ENCODE results near the gene CDK3. TPM values are rescaled to one million over a fixed set of nuclear protein-coding genes. Genes with fewer than 3 reads are reported as not detected.

CDK3 gene
- total and polyA plus RNA-seq, 2 donors (not counting 3 experiments of a cell fraction or from before 2014, with no cell fraction given) = 8.5 to 8.7 TPM

- no peak overlapping the region for H2AFZ ChIP-seq (ENCODE audit: low read depth, low read length)
- H3K4me3 ChIP-seq (replicated peaks in 1 of 3; ENCODE audit: insufficient read depth in 1 of 3, low read depth in 1 of 3, low read length in 3 of 3) = no peak overlapping the region
- no TSS peak for BruUV-seq (replicated peaks)
- no peak overlapping the region for H3K9ac ChIP-seq (replicated peaks; ENCODE audit: extremely low read depth, insufficient read depth, low read length)
- ChIA-PET CTCF (interaction anchor here (1.4 kb wide), 1 partner anchor 13 kb away, joined by 3 read pairs; no protein-coding TSS in a partner anchor), POLR2A (no interaction called here)
- intact Hi-C loops (cut with micrococcal nuclease) = no loop called here
- H4K20me1 ChIP-seq (replicated peaks; ENCODE audit: control insufficient read depth, extremely low read depth, insufficient read depth, low read length) = no peaks in the 10 kb centered on the region
- TF ChIP-seq FOS (IDR thresholded peaks at IDR 0.05; ENCODE audit: borderline replicate concordance, insufficient read depth, low read length) = no peak
- no peak for TF ChIP-seq JUN (IDR thresholded peaks at IDR 0.05; ENCODE audit: borderline replicate concordance, insufficient read depth, insufficient read length, low read depth)
- no peaks in the 10 kb centered on the region for H3K9me3 ChIP-seq (replicated peaks; ENCODE audit: control insufficient read depth, insufficient read depth, low read length)
- no peak for DNase-seq (ENCODE audit: low read depth, low spot score)
- peaks cover 12% of the 10 kb centered on the region for H3K79me2 ChIP-seq (ENCODE audit: control insufficient read depth, insufficient read depth, low read length)
- peak overlapping the region; percentile 40 for H3K4me2 ChIP-seq (ENCODE audit: insufficient read depth, low read length)
- no peak for FAIRE-seq
- H3K36me3 ChIP-seq (ENCODE audit: control insufficient read depth in 2 of 2, extremely low read depth in 1 of 2, insufficient read depth in 2 of 2, low read length in 2 of 2) = no peaks in the 10 kb centered on the region
- H3K27me3 ChIP-seq (ENCODE audit: control insufficient read depth in 2 of 2, insufficient read depth in 2 of 2, low read length in 2 of 2) = no peaks in the 10 kb centered on the region
- H3K9me1 ChIP-seq (replicated peaks; ENCODE audit: control insufficient read depth, extremely low read depth, insufficient read depth, low read length) = no peaks in the 10 kb centered on the region
- H3K4me1 ChIP-seq (ENCODE audit: control insufficient read depth, extremely low read depth, insufficient read depth, low read length) = peaks cover 19% of the 10 kb centered on the region
- no peak overlapping the region for H3K27ac ChIP-seq (ENCODE audit: insufficient read depth, low read depth, low read length)
- dilution Hi-C loops (cut with MboI; ENCODE audit: extremely low pct_ligation_motif_present, low sequenced_read_pairs) = no loop called here
Measured at GRCh38 chr17:75976175-75976848, 24.3 kb upstream of the CDK3 start.

DNA sequence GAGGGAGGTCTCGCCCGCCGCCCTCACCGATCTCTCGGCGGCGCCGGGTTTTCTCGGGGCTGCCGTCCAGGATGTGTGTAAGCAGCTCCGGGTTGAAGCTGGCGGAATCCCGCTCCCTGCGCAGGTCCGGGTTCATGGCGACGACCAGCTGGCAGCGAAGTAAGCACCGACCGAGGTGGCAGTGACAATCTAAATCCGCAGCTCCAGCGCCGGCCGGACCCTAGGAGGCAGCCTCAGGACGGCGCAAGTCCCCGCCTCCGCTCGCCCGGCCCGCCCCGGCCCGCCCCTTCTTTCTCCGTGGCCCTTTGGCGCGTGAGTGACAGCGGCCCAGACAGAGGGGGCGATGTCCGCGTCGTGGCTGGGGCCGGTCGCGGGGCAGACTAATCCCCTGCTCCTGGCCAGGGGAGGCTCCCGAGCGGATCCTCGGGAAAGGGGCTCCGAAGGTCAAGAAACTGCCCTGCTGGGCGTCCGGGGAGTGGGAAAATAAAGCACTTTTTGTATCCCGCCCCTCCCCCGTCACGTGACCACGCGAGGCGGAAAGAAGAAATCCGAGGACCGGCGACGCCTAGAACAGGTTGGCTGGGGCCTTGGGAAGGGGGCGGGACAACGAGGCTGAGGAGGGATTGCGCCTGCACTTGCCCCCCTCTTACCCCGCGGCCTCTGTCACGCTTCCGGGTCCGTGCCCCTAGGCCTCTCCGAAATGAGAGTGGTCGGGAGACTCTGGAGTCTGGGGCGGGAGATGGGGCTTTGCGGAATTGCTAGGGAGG is 21.5 kb upstream of the CDK3 start, which contains the start of the genes ACOX1 and TEN1:
ACOX1 (minus strand) TSS at position 229 of the 767 bp plus-strand sequence; CDS start at position 136, 93 bp downstream.
TEN1 (plus strand) TSS at position 303 of the 767 bp plus-strand sequence. CDS start 6,953 bp downstream, outside the sequence.
- Histone ChIP-seq H3K9me1 (replicated peaks; ENCODE audit: control insufficient read depth, extremely low read depth, insufficient read depth, low read length) (no peaks in the 10 kb centered on the region), H3K36me3 (ENCODE audit: control insufficient read depth in 2 of 2, extremely low read depth in 1 of 2, insufficient read depth in 2 of 2, low read length in 2 of 2) (no peaks in the 10 kb centered on the region), H3K27ac (ENCODE audit: insufficient read depth, low read depth, low read length) (peak within 1 kb of the TSS; percentile 94), H3K4me2 (ENCODE audit: insufficient read depth, low read length) (peak within 1 kb of the TSS; percentile 92), H4K20me1 (replicated peaks; ENCODE audit: control insufficient read depth, extremely low read depth, insufficient read depth, low read length) (no peaks in the 10 kb centered on the region), H3K4me3 (replicated peaks in 1 of 3; ENCODE audit: insufficient read depth in 1 of 3, low read depth in 1 of 3, low read length in 3 of 3) (peak within 1 kb of the TSS; percentile 65 to 77 (median 70)), H3K9me3 (replicated peaks; ENCODE audit: control insufficient read depth, insufficient read depth, low read length) (no peaks in the 10 kb centered on the region), H3K9ac (replicated peaks; ENCODE audit: extremely low read depth, insufficient read depth, low read length) (peak within 1 kb of the TSS; percentile 95), H3K4me1 (ENCODE audit: control insufficient read depth, extremely low read depth, insufficient read depth, low read length) (peaks cover 19% of the 10 kb centered on the region), H3K27me3 (ENCODE audit: control insufficient read depth in 2 of 2, insufficient read depth in 2 of 2, low read length in 2 of 2) (no peaks in the 10 kb centered on the region), H2AFZ (ENCODE audit: low read depth, low read length) (peak within 1 kb of the TSS; percentile 61), H3K79me2 (ENCODE audit: control insufficient read depth, insufficient read depth, low read length) (peaks cover 12% of the 10 kb centered on the region)
- DNase-seq (ENCODE audit: low read depth, low spot score) (peak; percentile 95), FAIRE-seq (peak; percentile 96)
- dilution Hi-C loops (cut with MboI; ENCODE audit: extremely low pct_ligation_motif_present, low sequenced_read_pairs) = no loop called here
- ChIA-PET CTCF (interaction anchor here (1.1 to 1.7 kb wide), 3 partner anchors 11 to 164 kb away, joined by 3 to 5 read pairs (median 5); partner anchors contain the start of gene FBF1), POLR2A (interaction anchor here (0.9 to 1.2 kb wide), 2 partner anchors 38 to 199 kb away, joined by 4 read pairs; partner anchors contain the start of gene FBF1)
- BruUV-seq (replicated peaks) = no TSS peak
- intact Hi-C loops (cut with micrococcal nuclease) = loop anchor here (1.0 to 2.0 kb wide), 4 partner anchors 9 to 194 kb away; partner anchors contain the start of genes FBF1 and UNK
- TF ChIP-seq POLR2A (IDR thresholded peaks at IDR 0.05; ENCODE audit: low read depth, low read length) (peak; percentile 61), MAX (IDR thresholded peaks at IDR 0.05; ENCODE audit: insufficient read depth, insufficient read length) (peak; percentile 94), CTCF (IDR thresholded peaks at IDR 0.05; ENCODE audit: extremely low read depth in 1 of 2, insufficient read depth in 1 of 2, low read depth in 1 of 2, low read length in 2 of 2) (peak in 1 of 2 donors; percentile 38), FOS (IDR thresholded peaks at IDR 0.05; ENCODE audit: borderline replicate concordance, insufficient read depth, low read length) (peak; percentile 16), JUN (IDR thresholded peaks at IDR 0.05; ENCODE audit: borderline replicate concordance, insufficient read depth, insufficient read length, low read depth) (no peak), EZH2 (IDR thresholded peaks at IDR 0.05; ENCODE audit: borderline replicate concordance, low read depth, low read length, severe bottlenecking) (no peak), GATA2 (IDR thresholded peaks at IDR 0.05; ENCODE audit: insufficient read depth, insufficient read length, low read depth, low read length) (no peak), POLR2AphosphoS5 (IDR thresholded peaks at IDR 0.05; ENCODE audit: insufficient read depth, low read depth, low read length) (peak; percentile 73), MYC (IDR thresholded peaks at IDR 0.05; ENCODE audit: low read depth, low read length) (no peak)
